NCI-H2081 (cell line): ENCODE results near the gene RBMS3.

Experiments used
- DNase-seq, 2 experiments: peaks; one replicate each; lab custom pipeline; 2025; lab: John Stamatoyannopoulos, UW

The RBMS3 gene

GRCh38 chr3:29890801-29891200 is 609.9 kb downstream of the RBMS3 start:
- DNase-seq, result no peak

GRCh38 chr3:29892976-29893554 is 612.2 kb downstream of the RBMS3 start:
- no peak for DNase-seq

- no peak for DNase-seq
Measured at GRCh38 chr3:29896856-29897255, 616.0 kb downstream of the RBMS3 start.

- no peak for DNase-seq
Measured at GRCh38 chr3:29898171-29898965, 617.5 kb downstream of the RBMS3 start.

- DNase-seq, result no peak
Measured at GRCh38 chr3:29899021-29899420, 618.1 kb downstream of the RBMS3 start.

GRCh38 chr3:29901097-29901496 is 620.2 kb downstream of the RBMS3 start:
- DNase-seq, result no peak

- DNase-seq, result no peak
Measured at GRCh38 chr3:29903600-29903999, 622.7 kb downstream of the RBMS3 start.

- DNase-seq, result no peak
Measured at GRCh38 chr3:29906906-29907305, 626.0 kb downstream of the RBMS3 start.

- no peak for DNase-seq
Measured at GRCh38 chr3:29912600-29913288, 631.9 kb downstream of the RBMS3 start.

GRCh38 chr3:29914861-29915524 is 634.1 kb downstream of the RBMS3 start:
- no peak for DNase-seq

- no peak for DNase-seq
Measured at GRCh38 chr3:29919571-29919970, 638.7 kb downstream of the RBMS3 start.

- DNase-seq, result no peak
Measured at GRCh38 chr3:29922992-29923746, 642.3 kb downstream of the RBMS3 start.

- DNase-seq, result no peak
Measured at GRCh38 chr3:29924783-29925561, 644.1 kb downstream of the RBMS3 start.

GRCh38 chr3:29926378-29926777 is 645.5 kb downstream of the RBMS3 start:
- DNase-seq, result no peak

GRCh38 chr3:29932696-29933325 is 651.9 kb downstream of the RBMS3 start:
- DNase-seq, result no peak

GRCh38 chr3:29933802-29934490 is 653.1 kb downstream of the RBMS3 start:
- no peak for DNase-seq

- DNase-seq, result no peak
Measured at GRCh38 chr3:29934751-29935150, 653.9 kb downstream of the RBMS3 start.

- no peak for DNase-seq
Measured at GRCh38 chr3:29936054-29936453, 655.2 kb downstream of the RBMS3 start.

GRCh38 chr3:29936766-29937165 is 655.9 kb downstream of the RBMS3 start:
- DNase-seq, result no peak

GRCh38 chr3:29937185-29937584 is 656.3 kb downstream of the RBMS3 start:
- no peak for DNase-seq
